Measurements from ENCODE around the gene DLGAP3.
"Not testable (repeated sequence)": the region's sequence is repeated elsewhere in the genome, so short reads cannot be mapped to it uniquely, and the experiment has no call there.

GRCh38 chr1:34967672-34968071, 38.2 kb upstream of the DLGAP3 start:
- TF ChIP-seq CTCF, EP300, POLR2A (IDR thresholded peaks at IDR 0.05): not testable (repeated sequence)

Data from suprapubic skin (tissue), 3 donors.